GM18870 (cell line): ENCODE results near the gene CTCFL.
"Not testable (repeated sequence)": the region's sequence is repeated elsewhere in the genome, so short reads cannot be mapped to it uniquely, and the experiment has no call there.

ENCODE experiments used
- ATAC-seq: cut with Tn5 transposase; IDR thresholded peaks from one replicate; pipeline ENCODE4 v1.9.1; 2021; ENCODE audit warnings: moderate library complexity; ENCODE audit not compliant: unreplicated experiment

CTCFL gene

GRCh38 chr20:57483287-57484050 lies 41.5 kb downstream of the CTCFL start:
- no peak for ATAC-seq

- no peak for ATAC-seq
Measured at GRCh38 chr20:57482796-57483195, 42.1 kb downstream of the CTCFL start.

GRCh38 chr20:57482148-57482547 lies 42.8 kb downstream of the CTCFL start:
- ATAC-seq = no peak

- no peak for ATAC-seq
Measured at GRCh38 chr20:57481281-57481711, 43.6 kb downstream of the CTCFL start.

GRCh38 chr20:57480444-57481160 lies 44.3 kb downstream of the CTCFL start:
- no peak for ATAC-seq

GRCh38 chr20:57479196-57479595 lies 45.7 kb downstream of the CTCFL start:
- no peak for ATAC-seq

- no peak for ATAC-seq
Measured at GRCh38 chr20:57478176-57478575, 46.8 kb downstream of the CTCFL start.

- ATAC-seq = no peak
Measured at GRCh38 chr20:57476641-57477461, 48.1 kb downstream of the CTCFL start.

- ATAC-seq = no peak
Measured at GRCh38 chr20:57476084-57476526, 48.8 kb downstream of the CTCFL start.

- ATAC-seq = no peak
Measured at GRCh38 chr20:57475388-57476083, 49.4 kb downstream of the CTCFL start.

GRCh38 chr20:57474816-57475215 lies 50.1 kb downstream of the CTCFL start:
- ATAC-seq = no peak

GRCh38 chr20:57474205-57474604 lies 50.7 kb downstream of the CTCFL start:
- no peak for ATAC-seq

- ATAC-seq = peak; percentile 42
Measured at GRCh38 chr20:57473246-57474048, 51.5 kb downstream of the CTCFL start.

- not testable (repeated sequence) for ATAC-seq
Measured at GRCh38 chr20:57472474-57472873, 52.5 kb downstream of the CTCFL start.

GRCh38 chr20:57471496-57472372 lies 53.2 kb downstream of the CTCFL start:
- no peak for ATAC-seq

- no peak for ATAC-seq
Measured at GRCh38 chr20:57470666-57471495, 54.1 kb downstream of the CTCFL start.

GRCh38 chr20:57470212-57470522 lies 54.8 kb downstream of the CTCFL start:
- no peak for ATAC-seq
